ENCODE measurements around the gene CFAP99.

The CFAP99 gene

GRCh38 chr4:2507259-2507658 is 88.5 kb downstream of the CFAP99 start:
- H3K4me3 ChIP-seq (ENCODE audit: low read depth, low read length): no peak overlapping the region
- TF ChIP-seq CTCF (IDR thresholded peaks at IDR 0.05; ENCODE audit: low read depth, low read length): no peak

- TF ChIP-seq CTCF (IDR thresholded peaks at IDR 0.05; ENCODE audit: low read depth, low read length): no peak
These were observed 89.1 kb downstream of the CFAP99 start for GRCh38 chr4:2507855-2508254.

GRCh38 chr4:2510351-2511259 is 91.8 kb downstream of the CFAP99 start:
- no peak overlapping the region for H3K4me3 ChIP-seq (ENCODE audit: low read depth, low read length)
- no peak for TF ChIP-seq CTCF (IDR thresholded peaks at IDR 0.05; ENCODE audit: low read depth, low read length)

More at GRCh38 chr4:2507855-2508254, 89.1 kb downstream of the CFAP99 start:
- H3K4me3 ChIP-seq (ENCODE audit: low read depth, low read length): no peak overlapping the region

- no peak for TF ChIP-seq CTCF (IDR thresholded peaks at IDR 0.05; ENCODE audit: low read depth, low read length)
- no peak overlapping the region for H3K4me3 ChIP-seq (ENCODE audit: low read depth, low read length)
These were observed 92.9 kb downstream of the CFAP99 start for GRCh38 chr4:2511645-2512131.
